HCT116 (cell line): ENCODE results near the gene ANO9. TPM values are rescaled to one million over a fixed set of nuclear protein-coding genes. Genes with fewer than 3 reads are reported as not detected.
"Not testable (repeated sequence)": the region's sequence is repeated elsewhere in the genome, so short reads cannot be mapped to it uniquely, and the experiment has no call there.

Experiments
- ATAC-seq: fragments of 200-7000 bp; cut with Tn5 transposase; 2 replicates; pipeline ENCODE4 v1.9.1; 2020; ENCODE audit warnings: mild to moderate bottlenecking, moderate library complexity
- BruUV-seq: library from RNA; stranded (reverse); fragments of 400-500 nt; replicated peaks from 2 replicates; lab custom pipeline; 2021; lab: Mats Ljungman, UMichigan
- CTCF ChIA-PET: fragments of 300-600 bp; sonication (Branson Sonifier 250); formaldehyde crosslinking; loops from one replicate; lab custom pipeline; 2021; ENCODE audit warnings: antibody characterized with exemption; lab: Charles Lee
- POLR2A ChIA-PET: fragments of 300-600, 350-600 bp; sonication (Branson Sonifier 250); formaldehyde crosslinking; loops from one replicate; lab custom pipeline; 2021; ENCODE audit warnings: antibody characterized with exemption; lab: Charles Lee
- RAD21 ChIA-PET, 2 experiments: fragments of 300-600 bp; sonication (Branson Sonifier 250); formaldehyde crosslinking; loops; one replicate each; lab custom pipeline; 2023; ENCODE audit warnings: low total read pairs in 2 of 2; ENCODE audit not compliant: uncharacterized antibody in 2 of 2, unreplicated experiment in 2 of 2, low non-redundant PET in 1 of 2; lab: Charles Lee
- DNase-seq: peaks from one replicate; pipeline ENCODE4 v3.0.0-alpha.2; 2010; ENCODE audit warnings: low read depth, low spot score
- H2AFZ ChIP-seq: fragments of 200-600 bp; shearing (Covaris generic), sonication (generic); 2 replicates; pipeline ENCODE4 v1.6.1; 2017; ENCODE audit warnings: low read depth, mixed run types, mixed read lengths, antibody characterized with exemption, low read length; ENCODE audit not compliant: poor library complexity, severe bottlenecking
- H3K27ac ChIP-seq: 2 replicates; pipeline ENCODE4 v1.5.1; 2012; ENCODE audit warnings: low read depth, low read length
- H3K27me3 ChIP-seq: fragments of 200-600 bp; sonication (generic); 2 replicates; pipeline ENCODE4 v1.6.1; 2016; ENCODE audit warnings: mixed run types, low read length, mixed read lengths; ENCODE audit not compliant: insufficient read depth
- H3K36me3 ChIP-seq, 2 experiments: fragments of 200-500 bp in 1 of 2; fragments of 200-600 bp in 1 of 2; sonication (Bioruptor generic) in 1 of 2; sonication (generic) in 1 of 2; 2 replicates each; pipeline versions ENCODE4 v1.5.1 to v1.6.1; 2014 to 2016; ENCODE audit warnings: low read length in 2 of 2, inconsistent platforms in 1 of 2, mixed read lengths in 1 of 2, mixed run types in 1 of 2; ENCODE audit not compliant: insufficient read depth in 2 of 2, control insufficient read depth in 1 of 2
- H3K4me1 ChIP-seq, 2 experiments: fragments of 200-600 bp in 1 of 2; sonication (generic) in 1 of 2; 2 replicates each; pipeline versions ENCODE4 v1.5.1 to v1.6.1; 2012 to 2017; ENCODE audit warnings: low read length in 2 of 2, inconsistent platforms in 1 of 2, mild to moderate bottlenecking in 1 of 2, mixed read lengths in 1 of 2, mixed run types in 1 of 2, moderate library complexity in 1 of 2; ENCODE audit not compliant: insufficient read depth in 2 of 2, control insufficient read depth in 1 of 2
- H3K4me2 ChIP-seq: fragments of 200-600 bp; sonication (generic); 2 replicates; pipeline ENCODE4 v1.6.1; 2017; ENCODE audit warnings: mixed run types, low read length, mixed read lengths
- H3K4me3 ChIP-seq, 2 experiments: fragments of 200-600 bp in 1 of 2; sonication (generic) in 1 of 2; replicated peaks in 1 of 2; 2 replicates each; pipeline ENCODE4 v1.5.1; 2011 to 2016; ENCODE audit warnings: low read length in 2 of 2, control low read depth in 1 of 2, low read depth in 1 of 2, mild to moderate bottlenecking in 1 of 2, mixed read lengths in 1 of 2, mixed run types in 1 of 2
- H3K79me2 ChIP-seq: fragments of 200-600 bp; sonication (generic); 2 replicates; pipeline ENCODE4 v1.6.1; 2017; ENCODE audit warnings: mild to moderate bottlenecking, mixed run types, low read length, moderate library complexity, mixed read lengths; ENCODE audit not compliant: insufficient read depth
- H3K9ac ChIP-seq: fragments of 200-600 bp; sonication (generic); 2 replicates; pipeline ENCODE4 v1.6.1; 2016; ENCODE audit warnings: low read length, mixed read lengths
- H3K9me2 ChIP-seq: fragments of 200-600 bp; sonication (generic), shearing (Covaris generic); 2 replicates; pipeline ENCODE4 v1.6.1; 2017; ENCODE audit warnings: mixed run types, mild to moderate bottlenecking, moderate library complexity; ENCODE audit not compliant: insufficient read depth
- H3K9me3 ChIP-seq, 2 experiments: fragments of 200-500 bp in 1 of 2; fragments of 200-600 bp in 1 of 2; sonication (Bioruptor generic) in 1 of 2; sonication (generic) in 1 of 2; 2 replicates each; pipeline ENCODE4 v1.6.1; 2014 to 2017; ENCODE audit warnings: low read length in 2 of 2, mixed read lengths in 2 of 2, inconsistent platforms in 1 of 2, low read depth in 1 of 2, mild to moderate bottlenecking in 1 of 2, mixed run types in 1 of 2, moderate library complexity in 1 of 2; ENCODE audit not compliant: control insufficient read depth in 1 of 2, insufficient read depth in 1 of 2
- H4K20me1 ChIP-seq: fragments of 200-600 bp; sonication (generic), shearing (Covaris generic); 2 replicates; pipeline ENCODE4 v1.6.1; 2017; ENCODE audit warnings: mixed run types, mild to moderate bottlenecking, moderate library complexity; ENCODE audit not compliant: insufficient read depth
- CBX3 ChIP-seq: IDR thresholded peaks from 2 replicates; pipeline ENCODE4 v1.6.1; 2012; ENCODE audit warnings: low read depth
- CEBPB ChIP-seq: IDR thresholded peaks from 2 replicates; pipeline ENCODE4 v1.6.1; 2012; ENCODE audit warnings: low read depth
- ELF1 ChIP-seq: IDR thresholded peaks from 2 replicates; pipeline ENCODE4 v1.6.1; 2012; ENCODE audit warnings: low read depth, borderline replicate concordance
- EZH2 ChIP-seq: fragments of 200-600 bp; sonication (generic); IDR thresholded peaks from 2 replicates; pipeline ENCODE4 v1.6.1; 2017; ENCODE audit warnings: antibody characterized with exemption, mixed run types
- POLR2A ChIP-seq: IDR thresholded peaks from 2 replicates; pipeline ENCODE4 v1.7.0; 2011; ENCODE audit warnings: borderline replicate concordance; ENCODE audit not compliant: insufficient read depth, insufficient read length; ENCODE audit errors: extremely low read depth
- POLR2AphosphoS5 ChIP-seq: IDR thresholded peaks from 2 replicates; pipeline ENCODE4 v1.6.1; 2011; ENCODE audit warnings: mild to moderate bottlenecking, low read depth, low read length, moderate library complexity
- RAD21 ChIP-seq: IDR thresholded peaks from 2 replicates; pipeline ENCODE4 v1.6.1; 2012; ENCODE audit warnings: low read depth, mild to moderate bottlenecking
- SP1 ChIP-seq: IDR thresholded peaks from 2 replicates; pipeline ENCODE4 v1.6.1; 2012; ENCODE audit warnings: low read depth
- SRF ChIP-seq: IDR thresholded peaks from 2 replicates; pipeline ENCODE4 v1.6.1; 2012; ENCODE audit warnings: low read depth
- YY1 ChIP-seq: IDR thresholded peaks from 2 replicates; pipeline ENCODE4 v1.6.1; 2011; ENCODE audit warnings: low read length, low read depth, moderate library complexity, mild to moderate bottlenecking; ENCODE audit not compliant: insufficient replicate concordance; ENCODE audit errors: extremely low read depth
- intact Hi-C: fragments of 100-400 bp; cut with micrococcal nuclease; formaldehyde crosslinking; loops from 2 replicates; pipeline ENCODE4 v1.10.0; 2022
- total RNA-seq: library from RNA; stranded (reverse); gene quantifications from one replicate; pipeline ENCODE4 v1.2.1, GENCODE V29; 2021; ENCODE audit not compliant: unreplicated experiment
- TF ChIP-seq, protein P1 (sequence below): IDR thresholded peaks from 2 replicates; pipeline ENCODE4 v1.6.1; 2012
- TF ChIP-seq, protein P2 (sequence below): IDR thresholded peaks from 2 replicates; pipeline ENCODE4 v1.6.1; 2012

The ANO9 gene
- total RNA-seq, 1 experiment from 2014 or later, result 70.3 TPM

DNA sequence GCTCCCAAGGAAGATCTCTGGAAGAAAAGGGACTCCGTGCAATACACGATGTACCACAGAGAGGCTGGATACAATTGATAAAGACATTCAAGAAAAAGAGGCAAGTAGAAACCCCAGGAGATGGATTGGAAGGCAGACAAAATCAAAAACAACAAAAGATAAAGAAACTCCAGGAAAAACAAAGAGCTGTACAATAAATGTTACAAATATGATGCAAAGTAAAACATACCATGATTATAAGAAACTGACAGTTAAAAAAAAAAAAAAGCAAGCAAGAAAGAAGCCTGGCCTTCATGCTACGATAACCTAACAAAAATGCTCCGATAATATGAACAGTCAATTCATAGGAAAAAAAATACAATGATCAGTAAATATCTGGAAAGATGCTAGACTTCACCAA lies 16.5 kb downstream of the ANO9 start (continued):
- TF ChIP-seq, protein P1, sequence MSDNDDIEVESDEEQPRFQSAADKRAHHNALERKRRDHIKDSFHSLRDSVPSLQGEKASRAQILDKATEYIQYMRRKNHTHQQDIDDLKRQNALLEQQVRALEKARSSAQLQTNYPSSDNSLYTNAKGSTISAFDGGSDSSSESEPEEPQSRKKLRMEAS, result no peak
- TF ChIP-seq YY1, result no peak
- TF ChIP-seq SRF, result no peak
- TF ChIP-seq POLR2AphosphoS5, result no peak
- no peak for TF ChIP-seq CEBPB
- TF ChIP-seq, all 23 proteins: peak for 0

DNA sequence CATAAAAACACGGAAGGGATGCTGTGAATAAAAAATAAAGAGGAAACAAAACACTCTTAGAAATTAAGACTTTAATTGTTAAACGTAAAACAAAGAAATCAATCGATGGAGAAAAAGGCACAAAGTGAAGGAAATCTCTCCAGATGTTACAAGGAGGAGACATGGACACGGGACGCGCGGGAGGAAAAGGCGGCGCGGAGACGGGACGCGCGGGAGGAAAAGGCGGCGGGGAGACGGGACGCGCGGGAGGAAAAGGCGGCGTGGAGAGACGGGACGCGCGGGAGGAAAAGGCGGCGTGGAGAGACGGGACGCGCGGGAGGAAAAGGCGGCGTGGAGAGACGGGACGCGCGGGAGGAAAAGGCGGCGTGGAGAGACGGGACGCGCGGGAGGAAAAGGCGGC lies 17.0 kb downstream of the ANO9 start:
- H3K27ac ChIP-seq, H3K9ac ChIP-seq, H3K4me2 ChIP-seq, intact Hi-C loops, H3K36me3 ChIP-seq, H3K4me3 ChIP-seq, H3K9me3 ChIP-seq, H3K4me1 ChIP-seq, H3K27me3 ChIP-seq, RAD21 ChIA-PET, ATAC-seq, H4K20me1 ChIP-seq, DNase-seq, BruUV-seq, H3K9me2 ChIP-seq, CTCF ChIA-PET, POLR2A ChIA-PET, H3K79me2 ChIP-seq, H2AFZ ChIP-seq: not testable (repeated sequence)

DNA sequence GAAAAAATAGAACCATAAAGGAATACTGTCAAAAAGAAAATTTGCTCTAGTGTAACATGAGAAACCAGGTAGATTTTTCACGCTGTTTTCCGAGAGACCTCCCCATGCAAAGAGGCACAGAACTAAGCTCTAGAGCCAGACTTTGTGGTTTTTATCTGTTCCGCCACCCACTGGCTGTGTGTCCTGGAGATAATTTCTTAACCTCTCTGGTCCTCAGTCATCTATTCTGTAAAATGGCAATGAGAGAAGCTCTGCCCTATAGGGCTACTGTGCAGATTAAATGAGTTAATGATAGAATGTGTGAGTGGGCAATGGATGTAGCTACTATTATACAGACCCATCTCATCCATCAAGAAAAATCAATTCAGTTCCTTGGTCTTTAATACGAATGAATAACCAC lies 17.6 kb downstream of the ANO9 start:
- no peaks in the 10 kb centered on the region for H3K36me3 ChIP-seq
- intact Hi-C loops, result no loop called here
- no TSS peak for BruUV-seq
- H3K9ac ChIP-seq, result no peak overlapping the region
- no peak overlapping the region for H2AFZ ChIP-seq
- no peak overlapping the region for H3K27ac ChIP-seq
- no peaks in the 10 kb centered on the region for H3K79me2 ChIP-seq
- no peaks in the 10 kb centered on the region for H3K9me3 ChIP-seq
- H3K9me2 ChIP-seq, result no peaks in the 10 kb centered on the region
- TF ChIP-seq, protein P1, result no peak
- TF ChIP-seq ELF1, result no peak
- TF ChIP-seq POLR2A, result no peak
- TF ChIP-seq RAD21, result no peak
- TF ChIP-seq SP1, result no peak
- TF ChIP-seq, protein P2, sequence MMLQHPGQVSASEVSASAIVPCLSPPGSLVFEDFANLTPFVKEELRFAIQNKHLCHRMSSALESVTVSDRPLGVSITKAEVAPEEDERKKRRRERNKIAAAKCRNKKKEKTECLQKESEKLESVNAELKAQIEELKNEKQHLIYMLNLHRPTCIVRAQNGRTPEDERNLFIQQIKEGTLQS, result no peak
- TF ChIP-seq CBX3, result no peak
- no peak for TF ChIP-seq CEBPB
- no peak for TF ChIP-seq YY1
- TF ChIP-seq EZH2, result no peak
- TF ChIP-seq, all 23 proteins: peak for 0
- RAD21 ChIA-PET, result no interaction called here
- H3K4me2 ChIP-seq, result no peak overlapping the region
- H3K4me1 ChIP-seq, result no peaks in the 10 kb centered on the region
- CTCF ChIA-PET, result no interaction called here
- no peaks in the 10 kb centered on the region for H3K27me3 ChIP-seq
- ATAC-seq (no peak), DNase-seq (no peak)
- POLR2A ChIA-PET, result no interaction called here
- no peak overlapping the region for H3K4me3 ChIP-seq
- H4K20me1 ChIP-seq, result no peaks in the 10 kb centered on the region
